Left ventricle myocardium superior (tissue), 1 donor: Measurements from ENCODE around the gene TEKT4. TPM values are rescaled to one million over a fixed set of nuclear protein-coding genes. Genes with fewer than 3 reads are reported as not detected.
"Not testable (repeated sequence)": the region's sequence is repeated elsewhere in the genome, so short reads cannot be mapped to it uniquely, and the experiment has no call there.

Source experiments
- ATAC-seq: fragments of 200-7000 bp; cut with Tn5 transposase; one replicate; pipeline ENCODE4 v1.9.1; 2020; ENCODE audit warnings: mild to moderate bottlenecking, moderate library complexity
- DNase-seq: peaks from one replicate; pipeline ENCODE4 v3.0.0-alpha.2; 2020
- intact Hi-C: fragments of 100-400 bp; cut with micrococcal nuclease; formaldehyde crosslinking; loops from one replicate; pipeline ENCODE4 v1.11.0; 2022
- long read RNA-seq: library from polyadenylated mRNA; unstranded; transcript quantifications from one replicate; pipeline ENCODE4 v2.0.0, GENCODE V29; 2021
- total RNA-seq: library from RNA; stranded (reverse); fragmentation: NEBNext Ultra II Directional; extraction: Animal tissue kit (Norgen Biotek cat#: 25700); gene quantifications from one replicate; pipeline ENCODE4 v1.2.1, GENCODE V29; 2021
- donor health status: DM: no; HTN: yes; CAD: no; lungs with severe emphysema.

The TEKT4 gene, protein sequence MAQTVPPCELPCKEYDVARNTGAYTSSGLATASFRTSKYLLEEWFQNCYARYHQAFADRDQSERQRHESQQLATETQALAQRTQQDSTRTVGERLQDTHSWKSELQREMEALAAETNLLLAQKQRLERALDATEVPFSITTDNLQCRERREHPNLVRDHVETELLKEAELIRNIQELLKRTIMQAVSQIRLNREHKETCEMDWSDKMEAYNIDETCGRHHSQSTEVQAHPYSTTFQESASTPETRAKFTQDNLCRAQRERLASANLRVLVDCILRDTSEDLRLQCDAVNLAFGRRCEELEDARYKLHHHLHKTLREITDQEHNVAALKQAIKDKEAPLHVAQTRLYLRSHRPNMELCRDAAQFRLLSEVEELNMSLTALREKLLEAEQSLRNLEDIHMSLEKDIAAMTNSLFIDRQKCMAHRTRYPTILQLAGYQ
- not detected for total RNA-seq
- long read RNA-seq = 0 reads

DNA sequence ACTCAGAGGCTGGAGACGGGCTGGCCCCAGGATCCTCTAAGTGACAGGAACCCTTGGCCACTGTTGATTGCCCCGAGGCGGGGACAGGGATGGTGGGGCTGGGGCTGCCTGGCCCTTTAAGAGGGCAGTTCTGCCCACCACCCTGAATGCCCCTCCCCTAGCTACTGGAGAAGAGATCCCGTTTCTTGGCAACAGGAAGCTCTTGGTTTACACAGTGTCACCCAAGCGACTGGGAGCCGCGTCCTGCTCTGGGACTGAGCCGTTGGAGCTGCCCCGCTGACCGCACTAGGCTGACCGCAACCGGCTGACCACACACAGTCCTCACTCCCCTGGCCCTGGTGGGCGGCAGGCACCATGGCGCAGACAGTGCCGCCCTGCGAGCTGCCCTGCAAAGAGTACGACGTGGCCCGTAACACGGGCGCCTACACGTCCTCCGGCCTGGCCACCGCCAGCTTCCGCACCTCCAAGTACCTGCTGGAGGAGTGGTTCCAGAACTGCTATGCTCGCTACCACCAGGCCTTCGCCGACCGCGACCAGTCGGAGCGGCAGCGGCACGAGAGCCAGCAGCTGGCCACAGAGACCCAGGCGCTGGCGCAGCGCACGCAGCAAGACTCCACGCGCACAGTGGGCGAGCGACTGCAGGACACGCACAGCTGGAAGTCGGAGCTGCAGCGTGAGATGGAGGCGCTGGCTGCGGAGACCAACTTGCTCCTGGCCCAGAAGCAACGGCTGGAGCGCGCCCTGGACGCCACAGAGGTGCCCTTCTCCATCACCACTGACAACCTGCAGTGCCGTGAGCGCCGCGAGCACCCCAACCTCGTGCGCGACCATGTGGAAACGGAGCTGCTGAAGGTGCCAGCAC lies at the start of gene TEKT4:
TSS of gene TEKT4 (plus strand) at position 205 of the 862 bp plus-strand sequence. CDS start at position 355, 150 bp downstream.
- intact Hi-C loops = no loop called here
- DNase-seq (no peak), ATAC-seq (no peak)

DNA sequence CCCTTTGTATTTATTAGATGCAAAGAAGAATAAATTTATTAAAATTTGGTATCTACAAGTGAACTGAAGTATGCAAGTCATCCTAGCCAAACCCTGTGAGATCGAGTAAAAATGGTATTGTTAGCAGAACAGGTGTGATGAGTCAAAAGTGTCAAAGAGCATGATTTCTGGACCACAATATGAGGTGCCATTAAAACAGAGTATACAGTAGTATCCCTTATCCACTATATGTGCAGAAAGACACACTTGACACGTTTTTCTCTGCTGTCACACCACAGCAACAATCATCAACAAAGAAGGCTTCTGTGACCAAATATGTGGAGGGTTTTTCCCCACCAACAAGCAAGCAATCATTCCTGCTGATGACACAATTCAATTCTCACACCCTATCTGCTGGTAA lies 32.0 kb upstream of the TEKT4 start:
- intact Hi-C loops, DNase-seq, ATAC-seq: not testable (repeated sequence)

- DNase-seq, intact Hi-C loops, ATAC-seq: not testable (repeated sequence)
Observed at GRCh38 chr2:94856856-94857255, 14.4 kb upstream of the TEKT4 start.

- ATAC-seq, intact Hi-C loops: not testable (repeated sequence)
- peak; percentile 26 for DNase-seq
Observed at GRCh38 chr2:94857367-94858162, 13.7 kb upstream of the TEKT4 start.

GRCh38 chr2:94858163-94858888 lies 12.9 kb upstream of the TEKT4 start:
- DNase-seq, intact Hi-C loops, ATAC-seq: not testable (repeated sequence)

- intact Hi-C loops = no loop called here
- DNase-seq (no peak), ATAC-seq (no peak)
Observed at GRCh38 chr2:94861308-94862152, 9.7 kb upstream of the TEKT4 start.

DNA sequence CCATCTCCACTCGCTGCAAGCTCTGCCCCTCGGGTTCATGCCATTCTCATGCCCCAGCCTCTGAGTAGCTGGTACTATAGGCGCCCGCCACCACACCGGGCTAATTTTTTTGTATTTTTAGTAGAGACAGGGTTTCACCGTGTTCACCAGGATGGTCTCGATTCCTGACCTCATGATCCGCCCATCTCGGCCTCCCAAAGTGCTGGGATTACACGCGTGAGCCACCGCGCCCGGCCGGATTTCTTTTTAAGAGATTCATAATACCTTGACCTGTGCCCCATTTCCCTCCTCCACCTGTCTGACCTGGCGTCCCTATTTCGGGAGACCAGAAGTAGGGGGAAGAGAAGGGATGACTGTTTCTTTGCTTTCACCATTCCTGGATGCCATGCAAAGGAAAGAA lies 8.3 kb upstream of the TEKT4 start:
- DNase-seq, ATAC-seq, intact Hi-C loops: not testable (repeated sequence)

DNA sequence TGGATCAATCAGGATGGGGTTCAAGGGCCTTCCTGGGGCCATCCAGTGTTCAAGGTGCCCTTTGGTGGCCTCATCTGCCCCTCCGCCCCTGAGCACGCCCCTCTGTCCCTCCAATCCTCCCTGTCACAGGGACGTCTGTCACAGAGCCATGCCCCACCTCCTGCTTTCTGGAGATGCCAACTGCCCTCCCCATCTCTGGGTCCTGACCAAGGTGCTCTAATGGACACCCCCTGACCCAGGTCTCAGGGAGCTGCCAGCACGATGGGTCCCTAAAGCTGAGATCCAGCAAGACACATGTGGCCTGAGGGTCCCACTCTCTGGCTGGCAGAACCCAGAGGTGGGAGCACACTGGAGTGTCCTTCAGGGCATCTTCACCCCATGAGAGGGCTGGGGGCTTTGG lies 2.1 kb upstream of the TEKT4 start:
- DNase-seq = no peak
- no peak for ATAC-seq
- intact Hi-C loops = no loop called here

DNA sequence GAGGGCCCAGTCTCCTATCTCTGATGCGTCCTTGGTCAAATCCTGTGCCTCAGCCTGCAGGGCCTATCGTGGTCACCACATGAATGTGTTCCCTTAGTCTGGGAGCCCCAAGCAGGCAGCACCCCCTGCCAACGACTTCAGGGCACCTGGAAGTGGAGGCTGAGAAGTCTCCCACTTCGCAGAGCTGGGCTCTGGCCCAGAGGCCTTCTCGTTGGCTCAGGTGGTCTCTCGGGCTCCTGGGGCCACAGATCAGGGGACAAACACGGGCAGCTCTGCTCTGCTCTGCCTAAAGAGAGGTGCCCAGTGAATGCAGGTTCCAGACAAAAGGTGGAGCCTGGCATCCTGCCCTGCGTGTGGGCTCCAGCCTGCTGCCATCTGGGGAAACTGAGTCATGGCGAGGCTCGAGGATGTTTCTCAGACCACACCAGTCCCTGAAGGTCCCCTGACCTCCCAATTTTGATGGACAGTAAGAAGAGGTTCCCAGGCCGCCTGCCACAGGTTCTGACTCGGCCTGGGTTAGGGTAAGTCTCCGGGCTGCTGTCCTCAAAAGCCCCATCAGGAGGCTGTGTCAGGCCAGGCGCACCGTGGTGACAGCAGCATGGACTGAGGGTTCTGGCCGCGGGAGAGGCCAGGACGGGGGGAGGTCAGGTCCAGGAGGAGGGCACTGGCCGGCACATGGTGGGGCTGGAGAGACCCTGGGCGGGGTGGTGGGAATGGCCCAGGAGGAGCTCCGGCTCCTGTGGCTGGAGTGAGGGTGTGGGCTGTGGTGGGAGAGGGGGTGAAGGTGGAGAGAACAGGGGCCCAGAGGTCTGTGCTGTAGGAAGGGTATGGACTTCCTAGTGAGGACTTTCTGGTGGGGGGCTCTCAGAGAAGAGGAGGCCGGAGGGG lies 1.4 kb upstream of the TEKT4 start:
- DNase-seq (no peak), ATAC-seq (no peak)
- intact Hi-C loops = no loop called here

DNA sequence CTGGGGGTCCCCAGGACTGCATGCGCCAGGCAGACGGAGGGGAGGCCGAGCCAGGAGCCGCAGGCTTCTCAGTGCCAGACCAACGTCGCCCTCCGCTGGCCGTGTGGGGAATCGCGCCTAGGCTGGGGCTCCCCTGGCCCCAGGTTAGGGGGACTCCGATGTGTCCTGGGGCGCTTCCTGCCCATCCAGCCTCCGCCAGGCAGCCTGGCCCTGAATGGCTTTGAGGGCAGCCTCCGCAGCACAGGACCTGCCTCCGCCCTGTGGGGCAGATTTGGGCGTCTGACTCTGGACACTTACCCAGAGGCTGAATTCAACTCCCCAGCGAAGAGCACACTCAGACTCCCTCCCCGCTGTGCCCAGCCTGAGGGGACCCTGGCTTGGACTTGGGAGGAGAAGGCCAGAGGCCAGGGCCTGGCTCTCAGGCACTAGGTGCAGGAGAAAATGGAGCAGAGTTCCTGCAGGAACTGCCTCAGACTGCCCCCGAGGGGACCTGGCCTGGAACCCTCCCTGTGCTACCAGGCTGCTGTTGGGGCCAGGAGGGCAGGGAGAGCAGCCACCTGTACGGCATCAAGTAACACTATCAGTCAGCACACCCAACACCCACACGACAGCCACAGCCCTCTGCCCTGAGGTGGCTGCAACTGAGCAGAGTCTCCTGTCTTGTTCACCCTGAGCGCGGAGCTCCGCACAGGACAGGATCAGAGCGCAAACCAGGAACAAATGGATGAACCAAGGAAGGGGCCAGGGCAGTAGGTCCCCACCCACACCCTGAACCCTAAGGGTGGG lies 597 bp upstream of the TEKT4 start:
- DNase-seq (no peak), ATAC-seq (no peak)
- intact Hi-C loops = no loop called here

- ATAC-seq (no peak), DNase-seq (no peak)
- intact Hi-C loops = no loop called here
Observed at GRCh38 chr2:94872088-94872618, 923 bp downstream of the TEKT4 start.

DNA sequence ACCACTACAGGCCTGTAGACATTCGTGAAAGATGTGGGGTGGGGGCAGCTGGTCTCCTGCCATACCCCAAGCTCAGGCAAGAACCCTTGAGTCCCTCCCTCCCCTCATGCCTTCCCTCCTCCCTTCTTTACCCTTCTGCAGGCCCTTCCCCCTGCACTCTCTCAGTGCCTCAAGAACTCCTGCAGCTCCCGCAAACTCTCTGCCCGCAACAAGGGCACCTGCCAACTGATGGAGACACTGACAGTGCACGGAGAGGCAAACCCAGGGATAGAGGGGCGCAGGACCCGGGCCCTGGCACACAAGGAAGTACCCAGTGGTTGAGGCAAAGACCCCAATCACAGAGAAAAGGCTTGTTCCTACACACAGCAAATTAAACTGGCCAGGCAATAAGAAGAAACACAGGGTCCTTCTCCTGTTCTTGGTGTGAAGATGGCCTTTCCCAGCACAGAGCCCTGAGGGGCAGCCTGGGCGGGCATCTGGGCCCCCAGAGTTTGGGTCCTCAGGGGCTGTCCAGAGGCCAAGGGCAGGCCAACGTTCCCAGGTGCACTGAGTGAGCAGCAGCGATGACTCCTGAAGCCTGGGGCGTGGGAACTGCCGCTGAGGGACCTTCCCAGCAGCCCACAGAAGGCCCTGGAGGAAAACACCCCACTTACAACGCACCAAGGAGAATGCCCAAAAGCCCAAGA lies 1.6 kb downstream of the TEKT4 start:
- no peak for ATAC-seq
- intact Hi-C loops = no loop called here
- DNase-seq = no peak

DNA sequence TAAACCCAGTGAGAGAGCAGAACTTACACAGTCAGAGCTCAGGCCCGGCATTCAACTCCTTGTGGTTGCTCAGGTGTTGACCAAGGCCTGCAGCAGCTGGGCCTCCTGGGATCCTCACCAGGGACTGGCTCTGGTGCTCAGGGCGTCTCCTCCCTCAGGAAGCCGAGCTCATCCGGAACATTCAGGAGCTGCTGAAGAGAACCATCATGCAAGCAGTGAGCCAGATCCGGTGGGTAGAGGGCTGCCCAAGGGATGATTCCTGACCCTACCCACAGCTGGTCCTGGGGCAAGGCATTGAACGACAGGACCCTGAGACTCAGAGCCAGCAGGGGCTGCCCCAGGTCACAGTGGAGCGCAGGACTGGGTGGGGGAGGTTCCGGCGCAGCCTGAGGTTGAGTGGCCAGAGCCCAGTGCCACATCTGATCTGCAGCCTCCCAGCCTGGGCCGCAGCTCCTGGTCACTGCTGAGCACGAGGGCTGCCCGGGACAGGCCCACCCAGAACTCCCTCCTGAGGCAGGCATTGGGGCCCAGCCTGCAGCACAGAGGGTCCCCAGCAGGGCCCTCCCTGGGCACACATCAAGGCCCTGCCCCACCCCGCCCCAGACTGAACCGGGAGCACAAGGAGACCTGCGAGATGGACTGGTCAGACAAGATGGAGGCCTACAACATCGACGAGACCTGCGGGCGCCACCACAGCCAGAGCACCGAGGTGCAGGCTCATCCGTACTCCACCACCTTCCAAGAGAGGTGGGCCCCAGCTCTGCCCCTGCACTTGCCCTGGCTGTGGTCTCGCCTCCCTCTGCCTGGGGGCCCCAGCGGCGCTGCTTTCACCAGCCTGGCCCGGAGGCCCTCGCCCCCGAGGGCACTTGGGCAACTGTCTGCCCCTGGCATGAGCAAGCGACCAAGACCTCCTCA lies 2.4 kb downstream of the TEKT4 start:
- DNase-seq = peak; percentile 26
- intact Hi-C loops = no loop called here
- ATAC-seq = no peak

- DNase-seq = peak; percentile 38
- peak; percentile 55 for ATAC-seq
- intact Hi-C loops = no loop called here
Observed at GRCh38 chr2:94874277-94874997, 3.2 kb downstream of the TEKT4 start.
